ENCODE data around the gene SEMA5B.

- no peak for TF ChIP-seq CTCF (conservative IDR thresholded peaks at IDR 0.05)
- no peak for TF ChIP-seq EZH2 (IDR thresholded peaks at IDR 0.05; ENCODE audit: low read depth)
Observed at GRCh38 chr3:122880173-122880572, 147.4 kb downstream of the SEMA5B start.

All from PC-9 (cell line).